ENCODE results near the gene HOXA10.

The HOXA10 gene

DNA sequence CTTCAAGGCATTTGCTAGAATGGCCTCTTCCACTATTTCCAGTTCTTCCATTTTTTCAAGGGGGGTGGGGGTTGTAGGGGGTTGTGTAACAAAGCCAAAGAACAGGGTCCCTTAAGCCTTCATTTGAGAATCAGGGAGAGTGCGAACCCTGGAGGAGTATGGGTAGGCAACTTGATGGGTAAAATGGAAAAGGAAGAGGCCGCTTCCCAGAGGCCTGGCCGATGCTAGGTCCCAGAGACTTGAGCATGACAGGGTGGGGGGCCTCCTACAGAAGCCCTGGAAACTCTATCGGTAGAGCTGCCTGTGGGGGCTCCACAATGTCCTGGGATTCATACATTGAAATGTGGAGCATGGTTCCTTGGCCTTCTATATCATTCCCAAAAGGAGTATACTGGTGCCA, 34.9 kb upstream of the HOXA10 start:
- H3K27me3 ChIP-seq (ENCODE audit: insufficient read depth, poor library complexity, severe bottlenecking): peaks cover 76% of the 10 kb centered on the region
- no peak for DNase-seq (ENCODE audit: low read depth in 1 of 2, low spot score in 1 of 2)

DNA sequence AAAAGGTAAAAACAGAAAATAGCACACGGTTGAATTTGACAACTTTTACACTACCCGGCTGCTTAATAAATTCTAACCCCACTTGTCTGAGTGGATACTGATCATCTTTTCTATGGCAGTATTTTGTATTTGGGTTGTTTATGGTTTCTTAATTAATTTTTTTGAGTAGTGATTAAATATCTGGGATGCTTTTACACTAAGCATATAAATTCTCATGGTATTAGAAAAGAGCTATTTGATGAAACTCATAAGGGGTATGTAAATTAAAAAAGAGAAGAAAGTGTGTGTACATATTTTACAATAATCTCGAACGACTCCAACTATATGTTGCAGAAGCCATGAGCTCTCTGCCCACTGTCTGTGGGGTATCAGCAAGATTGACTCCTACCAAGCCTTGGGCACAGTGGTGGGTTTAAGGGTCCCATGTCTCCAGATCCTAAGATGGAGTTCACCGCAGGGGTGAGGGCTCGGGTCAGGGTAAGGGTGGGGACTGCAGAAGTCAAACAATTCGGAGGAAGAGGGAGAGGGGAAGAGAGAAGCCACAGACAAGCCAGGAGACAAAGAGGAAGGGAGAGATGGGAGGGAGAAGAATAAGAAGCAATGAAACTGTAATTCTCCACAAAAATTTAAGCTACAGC, 33.3 kb upstream of the HOXA10 start:
- peaks cover 71% of the 10 kb centered on the region for H3K27me3 ChIP-seq (ENCODE audit: insufficient read depth, poor library complexity, severe bottlenecking)
- no peak overlapping the region for H3K27ac ChIP-seq (replicated peaks)
- no peak overlapping the region for H3K4me3 ChIP-seq (replicated peaks; ENCODE audit: insufficient read depth, low read length)
- TF ChIP-seq, protein P1, sequence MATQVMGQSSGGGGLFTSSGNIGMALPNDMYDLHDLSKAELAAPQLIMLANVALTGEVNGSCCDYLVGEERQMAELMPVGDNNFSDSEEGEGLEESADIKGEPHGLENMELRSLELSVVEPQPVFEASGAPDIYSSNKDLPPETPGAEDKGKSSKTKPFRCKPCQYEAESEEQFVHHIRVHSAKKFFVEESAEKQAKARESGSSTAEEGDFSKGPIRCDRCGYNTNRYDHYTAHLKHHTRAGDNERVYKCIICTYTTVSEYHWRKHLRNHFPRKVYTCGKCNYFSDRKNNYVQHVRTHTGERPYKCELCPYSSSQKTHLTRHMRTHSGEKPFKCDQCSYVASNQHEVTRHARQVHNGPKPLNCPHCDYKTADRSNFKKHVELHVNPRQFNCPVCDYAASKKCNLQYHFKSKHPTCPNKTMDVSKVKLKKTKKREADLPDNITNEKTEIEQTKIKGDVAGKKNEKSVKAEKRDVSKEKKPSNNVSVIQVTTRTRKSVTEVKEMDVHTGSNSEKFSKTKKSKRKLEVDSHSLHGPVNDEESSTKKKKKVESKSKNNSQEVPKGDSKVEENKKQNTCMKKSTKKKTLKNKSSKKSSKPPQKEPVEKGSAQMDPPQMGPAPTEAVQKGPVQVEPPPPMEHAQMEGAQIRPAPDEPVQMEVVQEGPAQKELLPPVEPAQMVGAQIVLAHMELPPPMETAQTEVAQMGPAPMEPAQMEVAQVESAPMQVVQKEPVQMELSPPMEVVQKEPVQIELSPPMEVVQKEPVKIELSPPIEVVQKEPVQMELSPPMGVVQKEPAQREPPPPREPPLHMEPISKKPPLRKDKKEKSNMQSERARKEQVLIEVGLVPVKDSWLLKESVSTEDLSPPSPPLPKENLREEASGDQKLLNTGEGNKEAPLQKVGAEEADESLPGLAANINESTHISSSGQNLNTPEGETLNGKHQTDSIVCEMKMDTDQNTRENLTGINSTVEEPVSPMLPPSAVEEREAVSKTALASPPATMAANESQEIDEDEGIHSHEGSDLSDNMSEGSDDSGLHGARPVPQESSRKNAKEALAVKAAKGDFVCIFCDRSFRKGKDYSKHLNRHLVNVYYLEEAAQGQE (IDR thresholded peaks at IDR 0.05; ENCODE audit: insufficient replicate concordance, low read depth): no peak
- no peak for TF ChIP-seq CTCF (IDR thresholded peaks at IDR 0.05; ENCODE audit: insufficient read depth, low read length)
- no peak for DNase-seq (ENCODE audit: low read depth in 1 of 2, low spot score in 1 of 2)

More for the DNA sequence above, 34.9 kb upstream of the HOXA10 start:
- H3K27ac ChIP-seq (replicated peaks): no peak overlapping the region
- no peak for TF ChIP-seq SPI1 (IDR thresholded peaks at IDR 0.05; ENCODE audit: borderline replicate concordance, low read depth)
- TF ChIP-seq, protein P1 (IDR thresholded peaks at IDR 0.05; ENCODE audit: insufficient replicate concordance, low read depth): no peak
- TF ChIP-seq GABPA (IDR thresholded peaks at IDR 0.05; ENCODE audit: low read depth): no peak
- no peak for TF ChIP-seq CTCF (IDR thresholded peaks at IDR 0.05; ENCODE audit: insufficient read depth, low read length)
- no peak for TF ChIP-seq POLR2AphosphoS5 (IDR thresholded peaks at IDR 0.05; ENCODE audit: low read depth)
- no peak overlapping the region for H3K4me3 ChIP-seq (replicated peaks; ENCODE audit: insufficient read depth, low read length)

DNA sequence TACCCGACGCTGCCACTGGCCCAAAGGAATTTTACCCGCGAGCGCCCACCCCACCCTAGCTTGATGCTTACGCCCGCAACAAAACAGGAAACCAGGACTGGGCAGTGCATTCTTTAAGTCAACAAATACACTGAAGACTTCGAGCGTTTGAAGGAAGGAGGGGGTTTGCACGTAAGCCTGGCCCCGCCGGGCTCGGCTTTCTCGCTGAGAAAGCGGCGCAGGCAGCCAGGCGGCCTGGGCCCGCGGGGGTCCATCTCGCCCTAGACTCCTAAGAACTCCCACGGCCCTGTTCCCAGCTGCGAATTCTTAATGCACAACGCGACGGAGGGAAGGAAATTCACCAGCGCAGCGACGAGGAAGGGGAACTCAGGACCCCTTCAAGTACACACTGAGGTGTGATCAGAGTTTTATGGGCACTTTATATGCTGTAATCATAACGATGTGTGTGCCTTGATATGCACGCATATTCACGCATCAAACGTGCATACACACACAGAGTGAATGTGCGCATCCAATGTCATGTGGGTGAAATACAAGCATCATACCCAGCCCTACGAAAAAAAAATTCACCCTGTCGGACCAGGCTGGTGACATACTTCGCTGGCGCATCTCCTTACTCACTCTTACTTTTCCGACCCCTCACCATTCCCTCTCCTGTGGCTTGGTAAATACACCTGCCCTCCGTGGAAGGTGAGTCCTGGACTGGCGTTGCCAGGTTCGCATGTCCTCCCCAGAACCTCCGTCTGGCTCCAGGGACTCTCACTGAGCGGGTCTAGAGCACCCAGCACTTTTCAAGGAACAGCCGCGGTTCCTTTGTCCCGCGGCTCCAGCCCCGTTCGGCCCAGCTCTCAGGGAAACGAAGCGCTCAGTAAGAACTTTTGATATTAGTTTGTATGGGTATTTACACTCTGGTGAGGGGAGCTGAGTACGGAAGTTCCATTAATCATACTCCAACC, 31.5 kb upstream of the HOXA10 start:
- no peak for DNase-seq (ENCODE audit: low read depth in 1 of 2, low spot score in 1 of 2)
- TF ChIP-seq GABPA (IDR thresholded peaks at IDR 0.05; ENCODE audit: low read depth) (no peak), POLR2AphosphoS5 (IDR thresholded peaks at IDR 0.05; ENCODE audit: low read depth) (no peak), CTCF (IDR thresholded peaks at IDR 0.05; ENCODE audit: insufficient read depth, low read length) (no peak), SPI1 (IDR thresholded peaks at IDR 0.05; ENCODE audit: borderline replicate concordance, low read depth) (no peak)
- TF ChIP-seq, protein P1 (IDR thresholded peaks at IDR 0.05; ENCODE audit: insufficient replicate concordance, low read depth): no peak
- H3K27ac ChIP-seq (replicated peaks): no peak overlapping the region
- H3K4me3 ChIP-seq (replicated peaks; ENCODE audit: insufficient read depth, low read length): no peak overlapping the region
- peaks cover 66% of the 10 kb centered on the region for H3K27me3 ChIP-seq (ENCODE audit: insufficient read depth, poor library complexity, severe bottlenecking)
